Measurements from ENCODE around the gene ST6GALNAC5.

GRCh38 chr1:77051425-77051824 is 184.1 kb downstream of the ST6GALNAC5 start:
- TF ChIP-seq CTCF (conservative IDR thresholded peaks at IDR 0.05; ENCODE audit: low read length) (no peak), EZH2phosphoT487 (IDR thresholded peaks at IDR 0.05; ENCODE audit: borderline replicate concordance) (no peak)
